ENCODE data around the gene EREG.

The EREG gene

DNA sequence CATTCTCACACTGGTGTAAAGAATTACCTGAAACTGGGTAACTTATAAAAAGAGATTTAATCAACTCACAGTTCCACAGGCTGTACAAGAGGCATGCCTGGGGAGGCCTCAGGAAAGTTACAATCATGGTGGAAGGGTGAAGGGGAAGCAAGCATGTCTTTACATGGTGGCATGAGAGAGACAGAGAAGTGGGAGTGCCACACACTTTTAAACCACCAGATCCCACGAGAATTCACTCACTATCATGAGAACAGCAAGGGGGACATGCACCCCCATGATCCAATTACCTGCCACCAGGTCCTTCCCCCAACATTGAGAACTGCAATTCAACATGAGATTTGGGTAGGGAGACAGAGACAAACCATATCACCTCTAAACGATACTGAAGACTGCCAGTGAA lies 33.7 kb upstream of the EREG start:
- TF ChIP-seq, protein P1, sequence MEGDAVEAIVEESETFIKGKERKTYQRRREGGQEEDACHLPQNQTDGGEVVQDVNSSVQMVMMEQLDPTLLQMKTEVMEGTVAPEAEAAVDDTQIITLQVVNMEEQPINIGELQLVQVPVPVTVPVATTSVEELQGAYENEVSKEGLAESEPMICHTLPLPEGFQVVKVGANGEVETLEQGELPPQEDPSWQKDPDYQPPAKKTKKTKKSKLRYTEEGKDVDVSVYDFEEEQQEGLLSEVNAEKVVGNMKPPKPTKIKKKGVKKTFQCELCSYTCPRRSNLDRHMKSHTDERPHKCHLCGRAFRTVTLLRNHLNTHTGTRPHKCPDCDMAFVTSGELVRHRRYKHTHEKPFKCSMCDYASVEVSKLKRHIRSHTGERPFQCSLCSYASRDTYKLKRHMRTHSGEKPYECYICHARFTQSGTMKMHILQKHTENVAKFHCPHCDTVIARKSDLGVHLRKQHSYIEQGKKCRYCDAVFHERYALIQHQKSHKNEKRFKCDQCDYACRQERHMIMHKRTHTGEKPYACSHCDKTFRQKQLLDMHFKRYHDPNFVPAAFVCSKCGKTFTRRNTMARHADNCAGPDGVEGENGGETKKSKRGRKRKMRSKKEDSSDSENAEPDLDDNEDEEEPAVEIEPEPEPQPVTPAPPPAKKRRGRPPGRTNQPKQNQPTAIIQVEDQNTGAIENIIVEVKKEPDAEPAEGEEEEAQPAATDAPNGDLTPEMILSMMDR (IDR thresholded peaks at IDR 0.05), result no peak

DNA sequence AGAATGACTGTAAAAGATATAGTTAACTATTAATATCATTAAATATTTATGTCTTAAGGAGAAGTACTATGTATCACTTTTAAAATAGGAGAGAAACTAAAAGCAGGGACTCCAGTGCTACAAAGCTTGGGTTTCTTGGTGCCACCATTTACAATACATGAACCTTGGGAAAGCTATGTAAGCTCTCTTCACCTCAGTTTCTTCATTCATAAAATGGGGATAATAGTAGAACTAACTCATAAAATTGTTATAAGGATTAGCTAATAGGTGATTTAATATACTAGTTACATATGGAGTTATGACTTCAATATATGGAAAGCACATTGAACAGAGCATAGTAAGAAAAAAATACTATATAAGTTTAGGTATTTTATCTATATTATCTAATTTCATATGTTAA lies 33.0 kb upstream of the EREG start:
- TF ChIP-seq, protein P1 (IDR thresholded peaks at IDR 0.05), result no peak

DNA sequence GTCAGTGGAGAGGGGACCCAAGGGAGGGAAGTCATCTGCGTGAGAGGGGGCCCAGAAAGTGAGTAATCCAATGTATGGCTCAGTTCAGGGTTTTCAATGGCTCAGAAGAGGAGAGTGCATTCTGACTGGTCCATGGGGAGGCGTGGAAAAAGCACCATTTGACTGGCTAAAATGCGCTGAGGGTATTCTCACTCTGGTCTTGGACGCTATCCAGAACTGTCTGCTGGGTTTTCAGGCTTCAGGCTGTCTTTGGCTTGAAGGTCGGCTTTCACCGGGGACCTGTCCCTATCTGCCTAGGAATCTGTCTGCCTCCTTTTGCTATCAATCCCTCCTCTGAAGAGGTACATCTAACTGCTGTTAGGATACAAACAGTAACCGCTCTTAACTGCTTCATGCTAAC lies 30.3 kb upstream of the EREG start:
- TF ChIP-seq, protein P1 (IDR thresholded peaks at IDR 0.05), result no peak

DNA sequence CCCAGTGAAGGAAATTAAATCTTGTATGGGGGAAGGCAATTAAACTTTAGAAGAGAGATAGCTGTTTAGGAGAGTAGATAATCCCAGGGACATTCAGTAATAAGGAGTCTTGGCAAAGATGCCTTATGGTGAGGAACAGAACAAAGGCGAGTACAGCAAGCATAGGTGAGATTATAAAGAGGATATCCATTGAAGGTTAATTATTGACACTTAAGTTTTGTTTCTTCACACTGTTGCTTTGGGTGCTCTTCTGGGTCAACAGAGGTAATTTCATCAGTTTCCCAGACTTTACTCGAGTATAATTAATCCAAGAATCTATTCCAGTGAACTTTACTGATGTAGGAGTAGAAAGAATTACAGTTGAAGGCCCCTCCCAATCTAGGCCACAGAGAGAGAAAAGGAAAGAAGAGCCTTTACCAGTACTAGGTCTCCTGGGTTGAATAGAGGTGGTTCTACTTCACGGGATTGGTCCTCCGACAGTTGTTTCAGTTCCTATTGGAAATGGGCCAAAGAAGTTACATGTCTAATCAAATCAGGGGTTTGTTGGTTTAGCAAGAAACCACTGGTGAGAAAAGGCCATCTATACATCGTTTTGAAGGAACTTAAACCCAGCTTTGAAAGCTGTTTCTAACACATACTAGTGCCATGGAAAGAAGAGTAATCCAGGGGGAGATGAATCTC lies 29.5 kb upstream of the EREG start:
- TF ChIP-seq, protein P1 (IDR thresholded peaks at IDR 0.05), result no peak

DNA sequence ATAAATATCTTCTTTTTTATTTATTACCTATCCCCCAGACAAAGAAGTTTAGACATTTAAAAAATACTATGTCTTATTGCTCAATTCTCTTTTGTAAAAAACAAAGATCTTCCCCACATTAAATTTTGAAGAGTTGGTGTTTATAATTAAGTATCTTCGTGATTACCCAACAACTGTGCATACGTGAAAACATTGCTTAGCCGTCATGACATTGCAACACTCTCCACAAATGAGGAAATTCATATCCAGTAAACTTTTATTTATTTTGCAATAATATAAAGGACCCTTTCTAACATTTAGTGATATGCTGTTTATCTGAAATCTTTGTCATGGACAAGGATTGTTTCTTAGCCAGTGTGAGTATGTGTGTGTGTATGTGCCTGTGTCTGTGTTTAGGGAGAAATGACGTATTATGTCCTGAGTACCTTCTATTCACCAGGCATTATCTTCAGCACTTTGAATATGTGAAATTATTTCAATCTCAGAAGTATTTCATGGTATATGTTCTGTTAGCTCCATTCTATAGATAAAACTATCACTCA lies 26.1 kb upstream of the EREG start:
- TF ChIP-seq, protein P1 (IDR thresholded peaks at IDR 0.05), result no peak

DNA sequence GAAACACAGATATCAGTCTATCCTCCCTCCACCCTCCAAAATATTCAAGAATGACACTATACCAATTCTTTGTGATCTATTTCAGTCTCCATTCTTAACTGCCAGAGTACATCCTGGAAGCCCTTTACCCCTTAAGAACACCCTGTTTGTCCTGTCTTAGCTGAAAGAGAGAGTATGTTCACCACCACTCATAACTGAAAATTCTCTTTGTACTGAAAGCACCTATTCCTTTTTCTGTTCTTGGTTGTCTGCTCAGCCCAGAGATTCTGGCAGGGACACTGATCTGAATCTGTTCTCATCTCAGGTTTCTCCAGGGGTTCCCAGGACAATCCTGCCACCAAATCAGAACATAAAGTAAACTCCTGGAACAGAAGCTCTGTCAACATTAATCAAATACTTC lies 25.4 kb upstream of the EREG start:
- TF ChIP-seq, protein P1 (IDR thresholded peaks at IDR 0.05), result no peak

DNA sequence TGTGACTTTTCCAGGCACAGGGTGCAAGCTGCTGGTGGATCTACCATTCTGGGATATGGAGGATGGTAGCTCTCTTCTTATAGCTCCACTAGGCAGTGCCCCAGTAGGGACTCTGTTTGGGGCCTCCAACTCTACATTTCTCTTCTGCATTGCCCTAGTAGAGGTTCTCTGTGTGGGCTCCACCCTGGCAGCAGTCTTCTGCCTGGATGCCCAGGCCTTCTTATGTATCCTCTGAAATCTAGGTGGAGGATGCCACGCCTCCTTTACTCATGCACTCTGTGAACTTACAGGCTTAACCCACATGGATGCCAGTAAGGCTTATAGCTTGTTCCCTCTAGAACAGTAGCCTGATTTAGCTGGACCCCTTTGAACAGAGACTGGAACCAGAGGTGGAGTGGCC lies 20.9 kb upstream of the EREG start:
- TF ChIP-seq, protein P1 (IDR thresholded peaks at IDR 0.05), result no peak

DNA sequence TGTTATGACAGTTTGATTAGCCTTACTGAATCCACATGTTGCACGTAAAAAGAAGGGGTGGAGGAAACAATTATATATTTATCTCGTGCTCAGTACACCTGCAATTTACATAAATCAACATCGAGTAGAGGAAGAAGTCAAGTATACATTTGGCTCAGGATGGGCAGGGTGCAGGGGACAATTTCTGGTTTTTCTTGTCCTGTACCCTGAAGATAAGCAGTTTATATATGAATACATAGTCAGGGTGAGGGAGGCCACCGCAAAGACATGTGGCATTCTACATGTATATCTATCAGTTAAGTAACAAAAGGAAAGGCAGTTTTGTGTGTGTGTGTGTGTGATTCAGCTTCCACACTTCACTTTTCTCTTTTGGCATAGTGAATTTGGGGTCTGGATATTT lies 11.1 kb upstream of the EREG start:
- TF ChIP-seq, protein P1 (IDR thresholded peaks at IDR 0.05), result no peak

Measured in LNCAP (cell line).